IPS-15b (cell line): ENCODE results near the gene CYB561.
"Not testable (repeated sequence)": the region's sequence is repeated elsewhere in the genome, so short reads cannot be mapped to it uniquely, and the experiment has no call there.

Experiments used
- H3K27me3 ChIP-seq: one replicate; pipeline ENCODE4 v1.6.1; 2013; ENCODE audit warnings: low read length; ENCODE audit not compliant: control insufficient read depth, insufficient read depth
- H3K36me3 ChIP-seq: one replicate; pipeline ENCODE4 v1.6.1; 2013; ENCODE audit warnings: low read length; ENCODE audit not compliant: control insufficient read depth, insufficient read depth
- H3K4me1 ChIP-seq: one replicate; pipeline ENCODE4 v1.6.1; 2013; ENCODE audit warnings: mild to moderate bottlenecking, low read length; ENCODE audit not compliant: control insufficient read depth, insufficient read depth
- H3K4me3 ChIP-seq: one replicate; pipeline ENCODE4 v1.5.1; 2013; ENCODE audit warnings: low read depth, low read length
- H3K9ac ChIP-seq: one replicate; pipeline ENCODE4 v1.6.1; 2013; ENCODE audit warnings: low read depth, mild to moderate bottlenecking, low read length
- H3K9me3 ChIP-seq: one replicate; pipeline ENCODE4 v1.6.1; 2013; ENCODE audit warnings: mild to moderate bottlenecking, low read length; ENCODE audit not compliant: control insufficient read depth, insufficient read depth

The CYB561 gene

DNA sequence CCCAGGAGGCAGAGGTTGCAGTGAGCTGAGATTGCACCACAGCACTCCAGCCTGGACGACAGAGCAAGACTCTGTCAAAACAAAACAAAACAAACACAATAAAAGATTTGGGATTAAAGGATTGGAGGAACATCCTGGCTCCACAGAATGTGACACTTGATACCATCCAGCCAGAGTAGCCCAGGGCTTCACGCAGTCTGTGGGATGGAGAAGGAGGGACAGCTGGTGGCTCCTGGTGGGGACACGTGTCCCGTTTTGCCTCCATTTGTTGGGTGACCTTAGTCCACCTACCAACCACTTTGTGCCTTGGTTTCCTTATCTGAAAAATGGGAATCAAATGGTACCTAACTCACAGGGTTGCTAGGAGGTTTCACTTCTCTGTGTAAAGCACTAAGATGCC is 12.4 kb upstream of the CYB561 start:
- Histone ChIP-seq H3K27me3 (no peaks in the 10 kb centered on the region), H3K9ac (no peak overlapping the region), H3K9me3 (no peaks in the 10 kb centered on the region), H3K4me3 (no peak overlapping the region), H3K36me3 (no peaks in the 10 kb centered on the region), H3K4me1 (no peaks in the 10 kb centered on the region)

- no peaks in the 10 kb centered on the region for H3K9me3 ChIP-seq
- H3K9ac ChIP-seq = no peak overlapping the region
- no peaks in the 10 kb centered on the region for H3K36me3 ChIP-seq
- no peak overlapping the region for H3K4me3 ChIP-seq
- H3K4me1 ChIP-seq = peaks cover 2% of the 10 kb centered on the region
- no peaks in the 10 kb centered on the region for H3K27me3 ChIP-seq
Measured at GRCh38 chr17:63455417-63455816, 9.3 kb upstream of the CYB561 start.

DNA sequence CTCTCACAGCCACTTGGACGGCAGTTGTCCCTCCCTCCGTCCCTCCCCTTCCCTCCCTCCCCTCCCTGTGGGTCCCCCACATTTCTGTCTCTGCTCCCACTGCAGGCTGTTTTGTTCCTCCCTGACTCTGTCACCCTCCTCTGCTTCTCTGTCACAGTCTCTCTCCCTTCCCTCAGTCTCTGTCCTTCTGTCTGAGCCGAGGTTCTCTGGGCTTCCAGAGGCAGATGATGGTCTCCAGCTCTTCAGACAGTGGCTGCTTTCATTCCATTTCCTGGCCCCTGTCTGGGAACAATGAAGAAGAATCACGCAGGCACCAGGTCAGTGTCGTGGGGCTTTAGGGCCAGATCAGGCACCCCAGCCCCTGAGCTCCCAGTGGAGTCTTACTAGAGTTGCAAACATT is 8.8 kb upstream of the CYB561 start:
- Histone ChIP-seq H3K9me3 (no peaks in the 10 kb centered on the region), H3K4me1 (peaks cover 2% of the 10 kb centered on the region), H3K9ac (no peak overlapping the region), H3K27me3 (no peaks in the 10 kb centered on the region), H3K36me3 (no peaks in the 10 kb centered on the region), H3K4me3 (no peak overlapping the region)

DNA sequence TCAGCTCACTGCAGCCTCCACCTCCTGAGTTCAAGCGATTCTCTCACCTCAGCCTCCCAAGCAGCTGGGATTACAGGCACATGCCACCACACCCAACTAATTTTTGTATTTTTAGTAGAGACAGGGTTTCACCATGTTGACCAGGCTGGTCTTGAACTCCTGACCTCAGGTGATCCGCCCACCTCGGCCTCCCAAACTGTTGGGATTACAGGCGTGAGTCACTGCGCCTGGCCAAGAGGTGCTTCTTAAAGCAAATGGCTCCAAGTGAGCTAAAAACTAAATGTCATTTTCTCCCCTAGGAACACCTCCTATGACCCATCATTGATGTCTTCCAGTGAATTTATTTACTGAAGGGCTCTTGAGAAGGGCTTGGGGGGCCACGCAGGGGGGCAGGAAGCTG is 8.3 kb upstream of the CYB561 start:
- not testable (repeated sequence) for H3K4me1 ChIP-seq, H3K9ac ChIP-seq, H3K4me3 ChIP-seq

GRCh38 chr17:63452962-63453551 is 7.0 kb upstream of the CYB561 start:
- Histone ChIP-seq H3K4me3 (no peak overlapping the region), H3K9ac (no peak overlapping the region), H3K9me3 (no peaks in the 10 kb centered on the region), H3K36me3 (no peaks in the 10 kb centered on the region), H3K4me1 (peaks cover 2% of the 10 kb centered on the region), H3K27me3 (no peaks in the 10 kb centered on the region)

More for the DNA sequence above, 8.3 kb upstream of the CYB561 start:
- not testable (repeated sequence) for H3K27me3 ChIP-seq, H3K36me3 ChIP-seq, H3K9me3 ChIP-seq

DNA sequence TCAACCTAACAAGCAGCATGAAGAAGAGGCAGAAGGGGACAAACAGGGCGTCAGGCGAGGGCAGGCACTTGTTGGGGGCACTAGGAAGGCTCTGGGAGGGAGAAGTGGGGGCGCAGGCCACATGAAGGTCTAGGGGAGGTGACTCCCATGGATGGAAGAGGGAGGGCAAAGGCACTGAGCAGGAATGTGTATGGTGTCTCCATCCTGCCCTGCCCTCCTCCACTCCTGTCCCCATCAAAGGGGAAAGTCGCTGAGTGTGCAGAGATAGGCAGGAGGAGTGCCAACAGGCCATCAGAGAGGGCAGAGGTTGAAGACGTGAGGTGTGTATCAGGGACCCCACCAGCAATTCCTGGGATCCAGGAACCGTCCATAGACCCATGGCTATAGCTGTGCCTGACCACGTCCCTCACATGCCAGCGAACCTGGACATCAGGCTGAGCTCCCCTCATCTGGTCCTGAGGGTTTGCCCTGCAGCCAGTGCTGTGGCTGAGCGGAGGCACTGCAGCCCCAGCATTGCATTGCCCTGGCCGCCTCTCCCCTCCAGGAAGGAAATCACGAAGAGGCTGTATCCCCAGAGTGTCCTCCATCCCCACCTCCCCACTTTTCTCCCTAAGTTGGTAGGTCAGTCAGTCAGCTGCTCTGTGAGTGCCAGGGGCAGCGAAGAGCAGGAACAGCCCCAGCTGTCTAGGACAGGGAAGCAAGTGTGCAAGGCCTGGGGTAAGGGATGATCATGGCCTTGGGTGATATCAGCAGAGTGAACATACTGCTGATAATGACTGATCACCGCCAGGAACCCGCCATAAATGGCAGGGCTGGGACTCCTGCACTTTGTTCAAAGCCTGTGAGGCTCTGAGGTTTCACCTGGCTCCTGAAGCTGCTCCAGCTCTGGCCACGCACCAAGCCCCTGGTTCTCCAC is 6.2 kb upstream of the CYB561 start:
- Histone ChIP-seq H3K27me3 (no peaks in the 10 kb centered on the region), H3K4me3 (no peak overlapping the region), H3K36me3 (no peaks in the 10 kb centered on the region), H3K4me1 (peaks cover 6% of the 10 kb centered on the region), H3K9ac (no peak overlapping the region), H3K9me3 (no peaks in the 10 kb centered on the region)

DNA sequence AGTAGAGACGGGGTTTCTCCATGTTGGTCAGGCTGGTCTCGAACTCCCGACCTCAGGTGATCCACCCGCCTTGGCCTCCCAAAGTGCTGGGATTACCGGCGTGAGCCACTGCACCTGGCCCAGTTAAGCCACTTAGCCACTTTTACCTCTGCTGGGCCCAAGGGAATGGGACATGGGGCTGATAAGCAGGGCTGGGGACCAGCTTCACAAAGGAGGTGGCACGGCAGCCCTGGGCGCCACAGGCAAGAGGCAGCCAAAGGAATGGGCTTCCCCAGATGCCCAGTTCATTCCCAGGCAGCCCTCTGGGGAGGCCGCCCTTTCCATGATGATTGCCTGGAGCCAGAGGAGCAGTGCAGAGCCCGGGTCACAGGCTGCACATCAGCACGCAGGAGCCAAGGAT is 5.0 kb upstream of the CYB561 start:
- Histone ChIP-seq H3K4me1 (peaks cover 8% of the 10 kb centered on the region), H3K27me3 (no peaks in the 10 kb centered on the region), H3K9me3 (no peaks in the 10 kb centered on the region), H3K9ac (no peak overlapping the region), H3K4me3 (no peak overlapping the region), H3K36me3 (no peaks in the 10 kb centered on the region)

DNA sequence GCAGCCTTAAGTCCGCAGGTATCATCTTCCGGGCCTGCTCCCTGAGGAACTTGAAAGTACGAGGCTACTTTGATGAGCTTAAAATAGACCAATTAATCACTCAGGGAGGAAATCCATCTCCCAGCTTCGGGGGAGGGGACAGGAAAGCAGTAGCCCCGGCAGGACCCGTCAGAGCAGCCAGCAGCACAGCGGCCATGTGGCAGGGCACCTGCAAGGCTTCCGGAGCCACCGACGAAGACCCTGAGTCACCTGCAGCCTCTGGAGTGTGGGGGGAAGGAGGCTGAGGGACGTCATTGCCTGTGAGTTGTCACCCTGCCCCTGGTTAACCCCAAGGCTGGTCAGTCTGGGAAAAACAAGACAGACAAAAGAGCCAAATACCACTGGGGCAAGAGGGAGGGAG is 4.4 kb upstream of the CYB561 start:
- Histone ChIP-seq H3K4me1 (peaks cover 8% of the 10 kb centered on the region), H3K9me3 (no peaks in the 10 kb centered on the region), H3K9ac (no peak overlapping the region), H3K36me3 (no peaks in the 10 kb centered on the region), H3K4me3 (no peak overlapping the region), H3K27me3 (no peaks in the 10 kb centered on the region)

DNA sequence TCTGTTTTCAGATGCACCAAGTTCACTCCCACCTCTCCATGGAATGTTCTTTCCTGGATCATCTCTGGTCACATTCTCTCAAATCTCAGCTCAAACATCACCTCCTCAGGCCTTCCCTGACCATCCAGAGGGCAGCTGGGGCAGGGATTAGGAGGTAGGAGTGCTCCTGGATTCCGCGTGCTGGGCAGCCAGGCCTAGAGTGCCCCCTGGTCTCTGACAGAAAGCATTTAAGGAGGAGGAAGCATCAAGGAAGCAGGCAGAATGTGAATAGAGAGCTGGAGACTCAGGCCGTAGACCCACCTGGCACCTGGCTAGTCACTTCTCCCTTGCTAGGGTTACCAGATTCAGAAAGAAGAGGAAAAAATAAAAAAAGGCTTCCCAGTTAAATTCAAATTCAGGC is 2.5 kb upstream of the CYB561 start:
- Histone ChIP-seq H3K4me1 (peaks cover 8% of the 10 kb centered on the region), H3K36me3 (no peaks in the 10 kb centered on the region), H3K9ac (no peak overlapping the region)

GRCh38 chr17:63447471-63448009 is 1.4 kb upstream of the CYB561 start:
- no peaks in the 10 kb centered on the region for H3K9me3 ChIP-seq
- no peaks in the 10 kb centered on the region for H3K36me3 ChIP-seq
- peak overlapping the region; percentile 73 for H3K9ac ChIP-seq
- H3K4me1 ChIP-seq = peaks cover 8% of the 10 kb centered on the region
- peak overlapping the region; percentile 41 for H3K4me3 ChIP-seq
- H3K27me3 ChIP-seq = no peaks in the 10 kb centered on the region

More for the DNA sequence above, 2.5 kb upstream of the CYB561 start:
- H3K9me3 ChIP-seq = no peaks in the 10 kb centered on the region
- no peaks in the 10 kb centered on the region for H3K27me3 ChIP-seq
- H3K4me3 ChIP-seq = no peak overlapping the region

GRCh38 chr17:63446753-63447470 is 806 bp upstream of the CYB561 start:
- no peaks in the 10 kb centered on the region for H3K36me3 ChIP-seq
- H3K4me1 ChIP-seq = peaks cover 8% of the 10 kb centered on the region
- no peaks in the 10 kb centered on the region for H3K9me3 ChIP-seq
- H3K27me3 ChIP-seq = no peaks in the 10 kb centered on the region
- peak overlapping the region; percentile 73 for H3K9ac ChIP-seq
- H3K4me3 ChIP-seq = peak overlapping the region; percentile 41
